H1 (cell line): ENCODE results near the gene KNOP1. TPM values are rescaled to one million over a fixed set of nuclear protein-coding genes. Genes with fewer than 3 reads are reported as not detected.

Experiments used
- CTCF ChIA-PET: fragments of 300-600 bp; sonication (Branson Sonifier 250); formaldehyde crosslinking; loops from one replicate; lab custom pipeline; 2021; ENCODE audit not compliant: partially characterized antibody; lab: Charles Lee
- POLR2A ChIA-PET: fragments of 300-600 bp; sonication (Branson Sonifier 250); formaldehyde crosslinking; loops from one replicate; lab custom pipeline; 2021; ENCODE audit warnings: inconsistent platforms; ENCODE audit not compliant: partially characterized antibody; lab: Charles Lee
- DNase-seq, 2 experiments: peaks; one replicate each; pipeline versions ENCODE4 v3.0.0 to v3.0.0-alpha.2; 2010 to 2022; ENCODE audit warnings: low spot score in 2 of 2, low read depth in 1 of 2, mixed read lengths in 1 of 2
- FAIRE-seq: peaks from 2 replicates; lab custom pipeline; 2011; peaks lifted over from hg19 to GRCh38; lab: Jason Lieb, UNC
- H2AFZ ChIP-seq: 2 replicates; pipeline ENCODE4 v1.8.1; 2012; ENCODE audit warnings: low read length, inconsistent platforms
- H2AK5ac ChIP-seq: 2 replicates; pipeline ENCODE4 v1.6.1; 2013; ENCODE audit warnings: low read depth, low read length
- H2BK120ac ChIP-seq: replicated peaks from 2 replicates; pipeline ENCODE3; 2013; ENCODE audit warnings: low read depth, low read length, inconsistent platforms
- H2BK12ac ChIP-seq: 2 replicates; pipeline ENCODE4 v1.6.1; 2013; ENCODE audit warnings: low read depth, low read length
- H2BK15ac ChIP-seq: 2 replicates; pipeline ENCODE4 v1.6.1; 2013; ENCODE audit warnings: low read length
- H2BK20ac ChIP-seq: 2 replicates; pipeline ENCODE4 v1.6.1; 2013; ENCODE audit warnings: low read length
- H2BK5ac ChIP-seq: 2 replicates; pipeline ENCODE4 v1.6.1; 2013; ENCODE audit warnings: low read depth, low read length
- H3K14ac ChIP-seq: 2 replicates; pipeline ENCODE4 v1.6.1; 2013; ENCODE audit warnings: inconsistent platforms; ENCODE audit not compliant: insufficient read length
- H3K18ac ChIP-seq: 2 replicates; pipeline ENCODE4 v1.6.1; 2013; ENCODE audit warnings: low read length; ENCODE audit errors: extremely low read depth
- H3K23ac ChIP-seq: 2 replicates; pipeline ENCODE4 v1.6.1; 2013; ENCODE audit warnings: inconsistent platforms; ENCODE audit not compliant: insufficient read length
- H3K23me2 ChIP-seq: 2 replicates; pipeline ENCODE4 v1.6.1; 2013; ENCODE audit warnings: low read depth, low read length
- H3K27ac ChIP-seq: 2 replicates; pipeline ENCODE4 v1.6.1; 2011; ENCODE audit warnings: low read depth, low read length, inconsistent platforms
- H3K27me3 ChIP-seq, 4 experiments: replicated peaks in 1 of 4; 1 replicate in 1 of 4; 2 replicates in 3 of 4; pipeline versions ENCODE4 v1.6.1 to v1.8.1; 2011 to 2013; ENCODE audit warnings: low read length in 3 of 4, mild to moderate bottlenecking in 3 of 4, inconsistent platforms in 2 of 4, mixed read lengths in 2 of 4, moderate library complexity in 1 of 4; ENCODE audit not compliant: control insufficient read depth in 3 of 4, insufficient read depth in 3 of 4; ENCODE audit errors: extremely low read depth in 1 of 4
- H3K36me3 ChIP-seq, 4 experiments: 2 replicates each; pipeline versions ENCODE4 v1.6.1 to v1.8.1; 2011 to 2013; ENCODE audit warnings: mild to moderate bottlenecking in 4 of 4, low read length in 3 of 4, moderate library complexity in 2 of 4, control low read depth in 1 of 4, inconsistent platforms in 1 of 4; ENCODE audit not compliant: insufficient read depth in 4 of 4, control insufficient read depth in 2 of 4
- H3K4ac ChIP-seq: replicated peaks from 2 replicates; pipeline ENCODE3; 2013; ENCODE audit warnings: low read length, low read depth, mixed read lengths, inconsistent platforms; ENCODE audit not compliant: insufficient read length
- H3K4me1 ChIP-seq, 4 experiments: replicated peaks in 1 of 4; 1 replicate in 1 of 4; 2 replicates in 3 of 4; pipeline versions ENCODE4 v1.6.1 to v1.8.1; 2011 to 2013; ENCODE audit warnings: low read length in 3 of 4, inconsistent platforms in 2 of 4, mixed read lengths in 1 of 4; ENCODE audit not compliant: insufficient read depth in 4 of 4, control insufficient read depth in 3 of 4
- H3K4me2 ChIP-seq, 2 experiments: 2 replicates each; pipeline versions ENCODE4 v1.6.1 to v1.8.1; 2011 to 2013; ENCODE audit warnings: low read depth in 2 of 2, low read length in 2 of 2, control low read depth in 1 of 2, inconsistent platforms in 1 of 2, mild to moderate bottlenecking in 1 of 2; ENCODE audit not compliant: insufficient read depth in 1 of 2
- H3K4me3 ChIP-seq, 4 experiments: fragments of 200-600, 300-600 bp in 1 of 4; sonication (generic), shearing (Covaris generic), sonication (Bioruptor Twin) in 1 of 4; 2 replicates each; pipeline versions ENCODE4 v1.5.1 to v1.8.1; 2011 to 2016; ENCODE audit warnings: low read length in 4 of 4, low read depth in 3 of 4, control low read depth in 2 of 4, inconsistent platforms in 2 of 4, mild to moderate bottlenecking in 2 of 4, mixed read lengths in 1 of 4, moderate library complexity in 1 of 4; ENCODE audit not compliant: insufficient read depth in 2 of 4; ENCODE audit errors: extremely low read depth in 1 of 4
- H3K56ac ChIP-seq: replicated peaks from 2 replicates; pipeline ENCODE3; 2013; ENCODE audit warnings: low read depth, mild to moderate bottlenecking, mixed read lengths, low read length, inconsistent platforms; ENCODE audit not compliant: insufficient read length
- H3K79me1 ChIP-seq: 2 replicates; pipeline ENCODE4 v1.6.1; 2013; ENCODE audit warnings: low read depth, low read length, control low read depth
- H3K79me2 ChIP-seq, 2 experiments: 2 replicates each; pipeline versions ENCODE4 v1.6.1 to v1.8.1; 2012 to 2013; ENCODE audit warnings: low read length in 2 of 2, mild to moderate bottlenecking in 2 of 2, inconsistent platforms in 1 of 2; ENCODE audit not compliant: insufficient read depth in 2 of 2, control insufficient read depth in 1 of 2
- H3K9ac ChIP-seq, 4 experiments: replicated peaks in 1 of 4; 1 replicate in 1 of 4; 2 replicates in 3 of 4; pipeline versions ENCODE4 v1.6.1 to v1.8.1; 2011 to 2013; ENCODE audit warnings: low read depth in 3 of 4, low read length in 3 of 4, control low read depth in 2 of 4, mild to moderate bottlenecking in 2 of 4, moderate library complexity in 2 of 4, inconsistent platforms in 1 of 4; ENCODE audit errors: extremely low read depth in 1 of 4
- H3K9me3 ChIP-seq, 2 experiments: 2 replicates each; pipeline versions ENCODE4 v1.6.1 to v1.8.1; 2012 to 2013; ENCODE audit warnings: mild to moderate bottlenecking in 2 of 2, moderate library complexity in 2 of 2, control low read depth in 1 of 2, inconsistent platforms in 1 of 2, low read depth in 1 of 2, low read length in 1 of 2, mixed read lengths in 1 of 2; ENCODE audit not compliant: insufficient read depth in 2 of 2
- H4K20me1 ChIP-seq, 2 experiments: replicated peaks in 1 of 2; 2 replicates each; pipeline versions ENCODE3 to v1.8.1; 2011 to 2013; ENCODE audit warnings: inconsistent platforms in 2 of 2, low read length in 2 of 2, mild to moderate bottlenecking in 1 of 2; ENCODE audit not compliant: insufficient read depth in 2 of 2, control insufficient read depth in 1 of 2
- H4K5ac ChIP-seq: 2 replicates; pipeline ENCODE4 v1.6.1; 2013; ENCODE audit warnings: low read length, low read depth, mixed read lengths, inconsistent platforms; ENCODE audit not compliant: insufficient read length
- H4K8ac ChIP-seq: 2 replicates; pipeline ENCODE4 v1.8.0; 2013; ENCODE audit warnings: mild to moderate bottlenecking, moderate library complexity, low read length, inconsistent platforms; ENCODE audit not compliant: insufficient read depth; ENCODE audit errors: extremely low read depth
- H4K91ac ChIP-seq: replicated peaks from 2 replicates; pipeline ENCODE3; 2013; ENCODE audit warnings: low read length, mixed read lengths, inconsistent platforms; ENCODE audit not compliant: insufficient read length
- HDAC2 ChIP-seq, 2 experiments: fragments of 300-600 bp in 1 of 2; sonication (generic) in 1 of 2; IDR thresholded peaks; 2 replicates each; pipeline ENCODE4 v1.6.1; 2011 to 2012; ENCODE audit warnings: low read depth in 2 of 2, low read length in 2 of 2, mild to moderate bottlenecking in 2 of 2, moderate library complexity in 2 of 2, borderline replicate concordance in 1 of 2, inconsistent platforms in 1 of 2
- JUN ChIP-seq: IDR thresholded peaks from 2 replicates; pipeline ENCODE4 v1.6.1; 2011; ENCODE audit warnings: low read depth, mild to moderate bottlenecking, improper control_type of control experiment, low read length
- KDM1A ChIP-seq: fragments of 200-600, 300-600 bp; sonication (generic); IDR thresholded peaks from 2 replicates; pipeline ENCODE4 v1.7.1; 2016; ENCODE audit warnings: mild to moderate bottlenecking, low read length, borderline replicate concordance
- KDM4A ChIP-seq: IDR thresholded peaks from one replicate; pipeline ENCODE4 v1.7.1; 2012; ENCODE audit warnings: low read depth, mild to moderate bottlenecking, moderate library complexity, low read length, inconsistent platforms; ENCODE audit not compliant: severe bottlenecking
- NRF1 ChIP-seq: IDR thresholded peaks from 2 replicates; pipeline ENCODE4 v1.6.1; 2011; ENCODE audit warnings: mild to moderate bottlenecking, low read depth, low read length, improper control_type of control experiment
- PHF8 ChIP-seq: fragments of 200-600 bp; sonication (generic); conservative IDR thresholded peaks from 2 replicates; pipeline ENCODE4 v1.7.1; 2012; ENCODE audit warnings: low read depth, mild to moderate bottlenecking, inconsistent platforms, low read length, moderate library complexity
- POU5F1 ChIP-seq: IDR thresholded peaks from 2 replicates; pipeline ENCODE4 v1.6.1; 2011; ENCODE audit warnings: low read depth, mild to moderate bottlenecking, low read length, moderate library complexity
- SIRT6 ChIP-seq: IDR thresholded peaks from one replicate; pipeline ENCODE4 v1.7.1; 2012; ENCODE audit warnings: low read length, inconsistent platforms
- SIX5 ChIP-seq: IDR thresholded peaks from 2 replicates; pipeline ENCODE4 v1.6.1; 2011; ENCODE audit warnings: mild to moderate bottlenecking, low read depth, low read length
- SP1 ChIP-seq: IDR thresholded peaks from 2 replicates; pipeline ENCODE4 v1.6.1; 2011; ENCODE audit warnings: low read depth, low read length
- TAF7 ChIP-seq: optimal IDR thresholded peaks from 2 replicates; pipeline ENCODE3; 2011; ENCODE audit warnings: low read depth, mild to moderate bottlenecking, inconsistent platforms, low read length, moderate library complexity, borderline replicate concordance
- YY1 ChIP-seq: IDR thresholded peaks from 2 replicates; pipeline ENCODE4 v1.6.1; 2011; ENCODE audit warnings: low read depth, mild to moderate bottlenecking, low read length
- WGBS, 2 experiments: shearing (Covaris generic) in 1 of 2; methylation state at CpG; one replicate each; pipeline versions ENCODE4 v1.1.6 to v1.1.7; 2013 to 2015; ENCODE audit warnings: low lambda C conversion rate in 2 of 2, mixed read lengths in 2 of 2, inconsistent platforms in 1 of 2, low coverage in 1 of 2, missing lambda C conversion rate in 1 of 2; ENCODE audit not compliant: insufficient replicate concordance in 2 of 2, insufficient coverage in 1 of 2, insufficient read length in 1 of 2; ENCODE audit errors: extremely low coverage in 1 of 2, missing lambda C conversion rate in 1 of 2; 5-methylcytosine and 5-hydroxymethylcytosine counted together
- polyA plus RNA-seq, 7 experiments: library from polyadenylated mRNA; depleted of rRNA in 3 of 7; stranded (reverse) in 5 of 7; unstranded in 2 of 7; fragments of >200 nt in 5 of 7; fragments of 200-250 nt in 2 of 7; gene quantifications; 1 replicate in 5 of 7; 2 replicates in 1 of 7; 4 replicates in 1 of 7; pipeline versions ENCODE4 v1.2.1 to v1.2.3, GENCODE V29; 2011 to 2013; ENCODE audit warnings: missing spikeins in 2 of 7, mixed read lengths in 2 of 7
- total RNA-seq: library from RNA; stranded (reverse); fragmentation: NEBNext Ultra II Directional; extraction: Animal tissue kit (Norgen Biotek cat#: 25700); gene quantifications from 2 replicates; pipeline ENCODE4 v1.2.1, GENCODE V29; 2021
- TF ChIP-seq, protein P1 (sequence below): IDR thresholded peaks from 2 replicates; pipeline ENCODE4 v1.6.1; 2012; ENCODE audit warnings: low read length, inconsistent platforms

KNOP1 gene
- total and polyA plus RNA-seq, 2 of the 8 experiments (the other 6 are each of a cell fraction or from before 2014, with no cell fraction given), result 21.6 to 87.9 TPM

DNA sequence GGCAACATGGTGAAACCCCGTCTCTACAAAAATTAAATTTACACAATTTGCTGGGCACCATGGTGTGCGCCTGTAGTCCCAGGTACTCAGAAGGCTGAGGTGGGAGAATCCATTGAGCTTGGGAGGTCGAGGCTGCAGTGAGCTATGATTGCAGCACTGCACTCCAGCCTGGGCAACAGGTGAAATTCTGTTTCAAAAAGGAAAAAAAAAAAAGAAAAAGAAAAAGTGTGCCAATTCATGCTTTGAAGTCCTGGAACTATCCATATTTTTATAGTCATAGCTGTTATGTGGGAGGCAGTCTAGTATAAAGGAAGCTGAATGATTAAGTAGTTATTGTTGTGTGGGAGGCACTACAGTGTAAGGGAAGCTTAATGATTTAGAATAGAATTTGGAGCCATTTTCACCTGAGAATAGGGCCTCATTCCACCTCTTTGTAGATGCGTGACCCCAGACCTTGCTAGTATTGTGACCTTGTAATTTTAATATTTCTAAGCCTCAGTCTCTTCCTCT lies 31.6 kb upstream of the KNOP1 start:
- H3K79me1 ChIP-seq, result no peaks in the 10 kb centered on the region
- no peaks in the 10 kb centered on the region for H3K9me3 ChIP-seq
- no peak overlapping the region for H4K5ac ChIP-seq
- no peaks in the 10 kb centered on the region for H4K20me1 ChIP-seq
- no peak overlapping the region for H3K4me3 ChIP-seq
- no peak overlapping the region for H3K18ac ChIP-seq
- H3K23ac ChIP-seq, result no peak overlapping the region
- H3K14ac ChIP-seq, result no peak overlapping the region
- CTCF ChIA-PET, result interaction anchor here (0.8 kb wide), 1 partner anchor 14 kb away, joined by 3 read pairs; no protein-coding TSS in a partner anchor
- no peak overlapping the region for H2BK20ac ChIP-seq
- no peaks in the 10 kb centered on the region for H3K27me3 ChIP-seq
- WGBS, 2 experiments, result 89% methylated on average over 4 of the region's 4 CpGs; no CpG with 5 or more reads in 1 of the 2 experiments
- H3K36me3 ChIP-seq, result no peaks in the 10 kb centered on the region
- no peak overlapping the region for H2BK5ac ChIP-seq
- H3K79me2 ChIP-seq, result no peaks in the 10 kb centered on the region
- no peaks in the 10 kb centered on the region for H3K23me2 ChIP-seq
- H2BK15ac ChIP-seq, result no peak overlapping the region
- no peak overlapping the region for H3K56ac ChIP-seq
- H3K4ac ChIP-seq, result no peak overlapping the region
- H3K27ac ChIP-seq, result no peak overlapping the region
- no peaks in the 10 kb centered on the region for H3K4me1 ChIP-seq
- no peak overlapping the region for H3K4me2 ChIP-seq
- DNase-seq (no peak), FAIRE-seq (no peak)
- no peak overlapping the region for H4K8ac ChIP-seq
- POLR2A ChIA-PET, result no interaction called here
- no peak overlapping the region for H2AK5ac ChIP-seq
- H2BK12ac ChIP-seq, result no peak overlapping the region
- H2BK120ac ChIP-seq, result no peak overlapping the region
- H2AFZ ChIP-seq, result no peak overlapping the region
- no peak overlapping the region for H3K9ac ChIP-seq
- no peak overlapping the region for H4K91ac ChIP-seq
- no peak for TF ChIP-seq HDAC2 (IDR thresholded peaks at IDR 0.05; ENCODE audit: borderline replicate concordance in 1 of 2, low read depth in 2 of 2, low read length in 2 of 2)
- no peak for TF ChIP-seq KDM1A
- no peak for TF ChIP-seq YY1
- TF ChIP-seq SIX5, result no peak
- no peak for TF ChIP-seq KDM4A
- TF ChIP-seq, protein P1, sequence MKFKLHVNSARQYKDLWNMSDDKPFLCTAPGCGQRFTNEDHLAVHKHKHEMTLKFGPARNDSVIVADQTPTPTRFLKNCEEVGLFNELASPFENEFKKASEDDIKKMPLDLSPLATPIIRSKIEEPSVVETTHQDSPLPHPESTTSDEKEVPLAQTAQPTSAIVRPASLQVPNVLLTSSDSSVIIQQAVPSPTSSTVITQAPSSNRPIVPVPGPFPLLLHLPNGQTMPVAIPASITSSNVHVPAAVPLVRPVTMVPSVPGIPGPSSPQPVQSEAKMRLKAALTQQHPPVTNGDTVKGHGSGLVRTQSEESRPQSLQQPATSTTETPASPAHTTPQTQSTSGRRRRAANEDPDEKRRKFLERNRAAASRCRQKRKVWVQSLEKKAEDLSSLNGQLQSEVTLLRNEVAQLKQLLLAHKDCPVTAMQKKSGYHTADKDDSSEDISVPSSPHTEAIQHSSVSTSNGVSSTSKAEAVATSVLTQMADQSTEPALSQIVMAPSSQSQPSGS, result no peak
- TF ChIP-seq POU5F1, result no peak
- TF ChIP-seq PHF8, result no peak
- TF ChIP-seq TAF7, result no peak
- TF ChIP-seq NRF1, result no peak
- TF ChIP-seq SIRT6, result no peak
- no peak for TF ChIP-seq JUN
- no peak for TF ChIP-seq SP1
